K562 (cell line): ENCODE results near the gene TMEM163. TPM values are rescaled to one million over a fixed set of nuclear protein-coding genes. Genes with fewer than 3 reads are reported as not detected.

Source experiments
- ATAC-seq: fragments of 200-7000 bp; cut with Tn5 transposase; 3 replicates; pipeline ENCODE4 v1.9.1; 2020; ENCODE audit warnings: moderate library complexity
- BruUV-seq: library from RNA; stranded (reverse); fragments of 400-500 nt; replicated peaks from 2 replicates; lab custom pipeline; 2021; lab: Mats Ljungman, UMichigan
- CTCF ChIA-PET: fragments of 300-600 bp; formaldehyde crosslinking; extraction: SDS; loops from one replicate; lab custom pipeline; 2021; ENCODE audit warnings: low intra/inter-chr PET ratio; lab: Yijun Ruan, JAX
- POLR2A ChIA-PET: fragments of 300-600, 350-650 bp; sonication (Branson Sonifier 250); formaldehyde crosslinking; extraction: SDS; loops from one replicate; lab custom pipeline; 2021; ENCODE audit warnings: antibody characterized with exemption, inconsistent platforms; lab: Yijun Ruan, JAX
- DNase-seq, 4 experiments: peaks; one replicate each; pipeline versions ENCODE4 v3.0.0 to v3.0.0-alpha.2; 2011 to 2018; ENCODE audit warnings: low spot score in 3 of 4, mixed read lengths in 3 of 4; ENCODE audit errors: extremely low read depth in 1 of 4
- FAIRE-seq: peaks from 2 replicates; lab custom pipeline; 2011; peaks lifted over from hg19 to GRCh38; lab: Jason Lieb, UNC
- H2AFZ ChIP-seq: 2 replicates; pipeline ENCODE4 v1.6.0; 2011; ENCODE audit warnings: low read depth, low read length, control low read depth, inconsistent platforms
- H3K27ac ChIP-seq: fragments of 200-600 bp; 3 replicates; pipeline ENCODE4 v1.8.0; 2011; ENCODE audit warnings: low read depth, mild to moderate bottlenecking, control low read depth, inconsistent platforms, low read length, moderate library complexity, mixed read lengths; ENCODE audit errors: extremely low read depth
- H3K27me3 ChIP-seq, 2 experiments: fragments of 300-600 bp in 1 of 2; 2 replicates in 1 of 2; 3 replicates in 1 of 2; pipeline versions ENCODE4 v1.6.0 to v1.8.0; 2011; ENCODE audit warnings: inconsistent platforms in 2 of 2, low read length in 2 of 2, mild to moderate bottlenecking in 1 of 2, mixed read lengths in 1 of 2, moderate library complexity in 1 of 2; ENCODE audit not compliant: control insufficient read depth in 2 of 2, insufficient read depth in 2 of 2
- H3K36me3 ChIP-seq: fragments of 300-600 bp; 3 replicates; pipeline ENCODE4 v1.8.0; 2011; ENCODE audit warnings: mild to moderate bottlenecking, low read length, inconsistent platforms; ENCODE audit not compliant: control insufficient read depth, insufficient read depth
- H3K4me1 ChIP-seq, 2 experiments: fragments of 200-600 bp in 1 of 2; replicated peaks in 1 of 2; 2 replicates in 1 of 2; 3 replicates in 1 of 2; pipeline versions ENCODE4 v1.5.1 to v1.8.0; 2011; ENCODE audit warnings: inconsistent platforms in 2 of 2, low read length in 2 of 2, mild to moderate bottlenecking in 1 of 2, mixed read lengths in 1 of 2, moderate library complexity in 1 of 2; ENCODE audit not compliant: control insufficient read depth in 2 of 2, insufficient read depth in 2 of 2
- H3K4me2 ChIP-seq: 2 replicates; pipeline ENCODE4 v1.6.1; 2011; ENCODE audit warnings: low read length, control low read depth, inconsistent platforms, mixed read lengths; ENCODE audit not compliant: insufficient read depth
- H3K4me3 ChIP-seq: fragments of 200-600 bp; sonication (generic), shearing (Covaris generic); 2 replicates; pipeline ENCODE4 v1.5.1; 2016; ENCODE audit warnings: control low read depth, inconsistent platforms
- H3K79me2 ChIP-seq: fragments of 200-600 bp; 3 replicates; pipeline ENCODE4 v1.8.0; 2011; ENCODE audit warnings: low read length, inconsistent platforms; ENCODE audit not compliant: control insufficient read depth, insufficient read depth
- H3K9ac ChIP-seq, 2 experiments: 2 replicates each; pipeline versions ENCODE4 v1.6.0 to v1.6.1; 2011; ENCODE audit warnings: low read depth in 2 of 2, low read length in 2 of 2, control low read depth in 1 of 2, inconsistent platforms in 1 of 2, mild to moderate bottlenecking in 1 of 2, mixed read lengths in 1 of 2; ENCODE audit not compliant: insufficient read depth in 1 of 2
- H3K9me1 ChIP-seq: one replicate; pipeline ENCODE4 v1.6.0; 2011; ENCODE audit warnings: inconsistent platforms, mild to moderate bottlenecking, low read length, moderate library complexity; ENCODE audit not compliant: control insufficient read depth, insufficient read depth
- H3K9me3 ChIP-seq: replicated peaks from 2 replicates; pipeline ENCODE4 v1.5.1; 2011; ENCODE audit warnings: low read depth, low read length, inconsistent platforms; ENCODE audit not compliant: control insufficient read depth, insufficient read depth
- H4K20me1 ChIP-seq: replicated peaks from 2 replicates; pipeline ENCODE4 v1.6.1; 2011; ENCODE audit warnings: low read length, inconsistent platforms, mixed read lengths; ENCODE audit not compliant: control insufficient read depth, insufficient read depth
- BRF1 ChIP-seq: IDR thresholded peaks from 3 replicates; pipeline ENCODE4 v1.6.1; 2011; ENCODE audit warnings: borderline replicate concordance, mild to moderate bottlenecking; ENCODE audit not compliant: insufficient read length; ENCODE audit errors: extremely low read depth
- CBFA2T2 ChIP-seq: fragments of 450-650 bp; conservative IDR thresholded peaks from 2 replicates; pipeline ENCODE4 v1.6.1; 2017; ENCODE audit warnings: mild to moderate bottlenecking
- DNMT1 ChIP-seq: fragments of 450-650 bp; IDR thresholded peaks from 2 replicates; pipeline ENCODE4 v1.6.1; 2016; ENCODE audit warnings: antibody characterized with exemption, mild to moderate bottlenecking
- ETV1 ChIP-seq: fragments of 450-650 bp; conservative IDR thresholded peaks from 2 replicates; pipeline ENCODE4 v1.6.1; 2016; ENCODE audit warnings: missing genetic modification characterization, control low read depth, low read depth, missing compliant biosample characterization
- HMGXB4 ChIP-seq: sonication (generic); formaldehyde crosslinking; IDR thresholded peaks from 2 replicates; pipeline ENCODE4 v1.8.1; 2023; ENCODE audit warnings: mild to moderate bottlenecking, missing genetic modification reagents
- PRPF4 ChIP-seq: fragments of 200-400 bp; formaldehyde crosslinking; IDR thresholded peaks from one replicate; pipeline ENCODE4 v1.6.1; 2017; ENCODE audit warnings: low read length, low read depth, mild to moderate bottlenecking; ENCODE audit not compliant: insufficient read depth, poor library complexity, severe bottlenecking
- RHOXF2B ChIP-seq: fragments of 250-450 bp; sonication (Bioruptor Pico); conservative IDR thresholded peaks from 2 replicates; pipeline ENCODE4 v1.5.1; 2021
- SPI1 ChIP-seq: IDR thresholded peaks from 2 replicates; pipeline ENCODE4 v1.6.1; 2011; ENCODE audit warnings: low read depth, low read length, control low read depth, borderline replicate concordance
- SRF ChIP-seq, 2 experiments: fragments of 250-450, 450-650 bp in 1 of 2; sonication (Bioruptor Pico) in 1 of 2; sonication (generic) in 1 of 2; formaldehyde crosslinking; IDR thresholded peaks; 2 replicates each; pipeline versions ENCODE4 v1.5.0 to v1.5.1; 2020 to 2022; ENCODE audit warnings: mild to moderate bottlenecking in 1 of 2, missing genetic modification reagents in 1 of 2
- STAG1 ChIP-seq: sonication (generic); formaldehyde crosslinking; IDR thresholded peaks from 2 replicates; pipeline ENCODE4 v1.5.0; 2020; ENCODE audit warnings: missing genetic modification reagents, borderline replicate concordance
- TBL1XR1 ChIP-seq, 2 experiments: IDR thresholded peaks; 2 replicates each; pipeline ENCODE4 v1.6.1; 2012; ENCODE audit warnings: improper control_type of control experiment in 2 of 2, low read length in 2 of 2, mild to moderate bottlenecking in 1 of 2
- ZNF274 ChIP-seq: IDR thresholded peaks from 2 replicates; pipeline ENCODE4 v1.6.1; 2011; ENCODE audit warnings: low read depth, mild to moderate bottlenecking, low read length, moderate library complexity, borderline replicate concordance
- WGBS: fragments of 100-300 bp; shearing (Covaris generic); methylation state at CpG from one replicate; pipeline ENCODE4 v1.1.6; 2016; ENCODE audit warnings: low coverage, mixed read lengths; ENCODE audit not compliant: insufficient coverage; ENCODE audit errors: missing lambda C conversion rate; 5-methylcytosine and 5-hydroxymethylcytosine counted together
- in situ Hi-C: fragments of 300-500 bp; cut with MboI; formaldehyde crosslinking; loops from 4 replicates; pipeline ENCODE4 v1.15.0; 2018; ENCODE audit warnings: inconsistent platforms, mixed read lengths
- intact Hi-C: fragments of 100-400 bp; cut with micrococcal nuclease; formaldehyde crosslinking; loops from 2 replicates; pipeline ENCODE4 v1.14.2; 2022
- polyA plus RNA-seq, 8 experiments: library from polyadenylated mRNA; depleted of rRNA in 4 of 8; stranded (reverse) in 5 of 8; unstranded in 3 of 8; fragments of >200 nt; fragmentation: Nextera tagmentation in 2 of 8; fragmentation: Illumina TruSeq in 1 of 8; extraction: Ambion mirVana in 2 of 8; extraction: Trizol in 1 of 8; gene quantifications; 2 replicates each; pipeline versions ENCODE4 v1.2.1 to v1.2.3, GENCODE V29; 2011 to 2014; ENCODE audit warnings: inconsistent platforms in 1 of 8, missing spikeins in 1 of 8
- total RNA-seq, 7 experiments: library from RNA; depleted of rRNA in 6 of 7; stranded (reverse); fragments of >200 nt in 6 of 7; fragmentation: Illumina TruSeq in 2 of 7; extraction: Trizol in 2 of 7; gene quantifications; 2 replicates each; pipeline versions ENCODE4 v1.2.1 to v1.2.3, GENCODE V29; 2011 to 2021; ENCODE audit warnings: low replicate concordance in 1 of 7

TMEM163 gene
- total and polyA plus RNA-seq, 9 of the 15 experiments (the other 6 are each of a cell fraction or from before 2014, with no cell fraction given), result 0.04 to 0.68 (median 0.16) TPM; not detected in 3

GRCh38 chr2:134623046-134623445 lies 95.8 kb downstream of the TMEM163 start (continued):
- TF ChIP-seq HMGXB4 (no peak), TBL1XR1 (IDR thresholded peaks at IDR 0.05; ENCODE audit: low read length in 2 of 2) (no peak), ZNF274 (no peak), SPI1 (no peak)
- TF ChIP-seq, all 486 proteins: peak for 0

- Histone ChIP-seq H4K20me1 (no peaks in the 10 kb centered on the region), H3K4me2 (no peak overlapping the region), H3K9me1 (no peaks in the 10 kb centered on the region), H3K36me3 (no peaks in the 10 kb centered on the region), H3K27me3 (peaks cover 4 to 8% of the 10 kb centered on the region in 2 experiments; a peak in 2 of 5 replicates), H3K9ac (no peak overlapping the region), H3K27ac (no peak overlapping the region), H2AFZ (no peak overlapping the region), H3K79me2 (no peaks in the 10 kb centered on the region), H3K9me3 (peaks cover 3% of the 10 kb centered on the region; the same call in 1 of the 2 replicates), H3K4me3 (no peak overlapping the region), H3K4me1 (no peaks in the 10 kb centered on the region)
- FAIRE-seq, result no peak
- no peak for ATAC-seq
- in situ Hi-C loops (no loop called here), intact Hi-C loops (no loop called here)
- TF ChIP-seq STAG1 (CRISPR knock-in tag), result no peak
- TF ChIP-seq SRF (CRISPR knock-in tag; IDR thresholded peaks at IDR 0.05), result peak in 1 of 2 experiments; percentile 35; a peak in 1 of 4 replicates
- no peak for TF ChIP-seq PRPF4
- no peak for TF ChIP-seq RHOXF2B (CRISPR knock-in tag)
- no peak for TF ChIP-seq DNMT1
- TF ChIP-seq BRF1, result no peak
- no peak for TF ChIP-seq CBFA2T2
- no peak for TF ChIP-seq ETV1 (tag)
- ChIA-PET CTCF (no interaction called here), POLR2A (no interaction called here)
- BruUV-seq, result no TSS peak
- WGBS, result 0% methylated on average over 10 of the region's 10 CpGs
- DNase-seq, result no peak
Observed at GRCh38 chr2:134621939-134622705, 96.7 kb downstream of the TMEM163 start.
